HepG2 (cell line): ENCODE data around the gene ART4. TPM values are rescaled to one million over a fixed set of nuclear protein-coding genes. Genes with fewer than 3 reads are reported as not detected.

Experiments used
- ATAC-seq: fragments of 200-7000 bp; cut with Tn5 transposase; 3 replicates; pipeline ENCODE4 v1.9.1; 2020; ENCODE audit warnings: mild to moderate bottlenecking, moderate library complexity
- BruUV-seq: library from RNA; stranded (reverse); fragments of 400-500 nt; replicated peaks from 2 replicates; lab custom pipeline; 2021; lab: Mats Ljungman, UMichigan
- CTCF ChIA-PET: fragments of 300-600 bp; formaldehyde crosslinking; extraction: SDS; loops from one replicate; lab custom pipeline; 2021; ENCODE audit warnings: low total read pairs, inconsistent platforms, low intra/inter-chr PET ratio; lab: Yijun Ruan, JAX
- POLR2A ChIA-PET: fragments of 350-600 bp; sonication (Branson Sonifier 250); formaldehyde crosslinking; loops from one replicate; lab custom pipeline; 2020; ENCODE audit warnings: antibody characterized with exemption, inconsistent platforms; lab: Yijun Ruan, JAX
- DNase-seq: peaks from one replicate; pipeline ENCODE4 v3.0.0-alpha.2; 2015; ENCODE audit warnings: low spot score
- FAIRE-seq: peaks from 3 replicates; lab custom pipeline; 2011; peaks lifted over from hg19 to GRCh38; lab: Jason Lieb, UNC
- H2AFZ ChIP-seq: one replicate; pipeline ENCODE4 v1.6.1; 2011; ENCODE audit warnings: low read length, inconsistent platforms
- H3K27ac ChIP-seq: fragments of 300-600 bp; 3 replicates; pipeline ENCODE4 v1.8.0; 2011; ENCODE audit warnings: mixed run types, mild to moderate bottlenecking, mixed read lengths, low read length, inconsistent platforms; ENCODE audit not compliant: insufficient read depth; ENCODE audit errors: extremely low read length
- H3K27me3 ChIP-seq, 2 experiments: fragments of 200-600 bp in 1 of 2; 2 replicates in 1 of 2; 3 replicates in 1 of 2; pipeline versions ENCODE4 v1.6.0 to v1.8.0; 2011; ENCODE audit warnings: low read length in 2 of 2, mild to moderate bottlenecking in 2 of 2, moderate library complexity in 2 of 2, inconsistent platforms in 1 of 2; ENCODE audit not compliant: insufficient read depth in 2 of 2, control insufficient read depth in 1 of 2
- H3K36me3 ChIP-seq, 2 experiments: fragments of 200-600 bp in 1 of 2; replicated peaks in 1 of 2; 2 replicates in 1 of 2; 3 replicates in 1 of 2; pipeline versions ENCODE4 v1.5.1 to v1.8.0; 2011; ENCODE audit warnings: low read length in 2 of 2, inconsistent platforms in 1 of 2; ENCODE audit not compliant: insufficient read depth in 2 of 2, control insufficient read depth in 1 of 2
- H3K4me1 ChIP-seq: 2 replicates; pipeline ENCODE4 v1.5.1; 2012; ENCODE audit warnings: low read length, inconsistent platforms; ENCODE audit not compliant: insufficient read depth
- H3K4me2 ChIP-seq: 2 replicates; pipeline ENCODE4 v1.6.0; 2011; ENCODE audit warnings: low read depth, low read length, inconsistent platforms
- H3K4me3 ChIP-seq, 3 experiments: fragments of 200-600 bp in 1 of 3; sonication (generic), shearing (Covaris generic) in 1 of 3; replicated peaks in 1 of 3; 2 replicates each; pipeline ENCODE4 v1.5.1; 2011 to 2016; ENCODE audit warnings: low read length in 3 of 3, inconsistent platforms in 2 of 3, low read depth in 2 of 3, mild to moderate bottlenecking in 2 of 3, control low read depth in 1 of 3, mixed read lengths in 1 of 3; ENCODE audit not compliant: insufficient read depth in 1 of 3
- H3K79me2 ChIP-seq: one replicate; pipeline ENCODE4 v1.6.1; 2011; ENCODE audit warnings: low read length, inconsistent platforms; ENCODE audit not compliant: insufficient read depth
- H3K9ac ChIP-seq: 2 replicates; pipeline ENCODE4 v1.6.0; 2011; ENCODE audit warnings: mild to moderate bottlenecking, low read depth, low read length, inconsistent platforms; ENCODE audit not compliant: insufficient read depth
- H3K9me3 ChIP-seq: 2 replicates; pipeline ENCODE4 v1.5.1; 2012; ENCODE audit warnings: mild to moderate bottlenecking, low read length
- H4K20me1 ChIP-seq: 2 replicates; pipeline ENCODE4 v1.6.0; 2011; ENCODE audit warnings: inconsistent platforms, mild to moderate bottlenecking, low read length, moderate library complexity; ENCODE audit not compliant: insufficient read depth
- AKNA ChIP-seq: sonication (generic); formaldehyde crosslinking; IDR thresholded peaks from 2 replicates; pipeline ENCODE4 v1.4.0; 2020; ENCODE audit warnings: missing genetic modification reagents, borderline replicate concordance
- ATF3 ChIP-seq: sonication (generic); formaldehyde crosslinking; IDR thresholded peaks from 2 replicates; pipeline ENCODE4 v1.4.0; 2020; ENCODE audit warnings: missing genetic modification reagents
- CBX1 ChIP-seq: IDR thresholded peaks from one replicate; pipeline ENCODE4 v1.6.1; 2016; ENCODE audit warnings: antibody characterized with exemption, low read depth
- FOSL2 ChIP-seq: sonication (generic); formaldehyde crosslinking; IDR thresholded peaks from 2 replicates; pipeline ENCODE4 v1.4.0; 2020; ENCODE audit warnings: missing genetic modification reagents
- KMT2A ChIP-seq: sonication (generic); formaldehyde crosslinking; IDR thresholded peaks from 2 replicates; pipeline ENCODE4 v1.4.0; 2020; ENCODE audit warnings: missing genetic modification reagents
- LBX2 ChIP-seq: sonication (generic); formaldehyde crosslinking; IDR thresholded peaks from 2 replicates; pipeline ENCODE4 v1.5.0; 2020; ENCODE audit warnings: missing genetic modification reagents, mild to moderate bottlenecking, borderline replicate concordance
- NBN ChIP-seq: fragments of 450-650 bp; conservative IDR thresholded peaks from 2 replicates; pipeline ENCODE4 v1.6.1; 2017
- NFKB2 ChIP-seq: sonication (generic); formaldehyde crosslinking; IDR thresholded peaks from 2 replicates; pipeline ENCODE4 v1.4.0; 2020; ENCODE audit warnings: missing genetic modification reagents, borderline replicate concordance
- POLR2G ChIP-seq: fragments of 200-400 bp; formaldehyde crosslinking; IDR thresholded peaks from 2 replicates; pipeline ENCODE4 v1.6.1; 2018; ENCODE audit warnings: mild to moderate bottlenecking, low read depth, low read length, moderate library complexity
- SALL1 ChIP-seq: sonication (generic); formaldehyde crosslinking; IDR thresholded peaks from 2 replicates; pipeline ENCODE4 v1.8.0; 2022; ENCODE audit warnings: mild to moderate bottlenecking, missing genetic modification reagents
- SIN3A ChIP-seq: IDR thresholded peaks from 2 replicates; pipeline ENCODE4 v1.6.1; 2011; ENCODE audit warnings: low read depth, mild to moderate bottlenecking, control low read depth, low read length, borderline replicate concordance
- ZBTB42 ChIP-seq: sonication (generic); formaldehyde crosslinking; IDR thresholded peaks from 2 replicates; pipeline ENCODE4 v1.5.0; 2020; ENCODE audit warnings: mild to moderate bottlenecking, missing genetic modification reagents
- ZFAT ChIP-seq: sonication (generic); formaldehyde crosslinking; conservative IDR thresholded peaks from 2 replicates; pipeline ENCODE4 v1.8.1; 2023; ENCODE audit warnings: missing genetic modification reagents, inconsistent platforms
- ZNF263 ChIP-seq: sonication (generic); formaldehyde crosslinking; IDR thresholded peaks from 2 replicates; pipeline ENCODE4 v1.4.0; 2020; ENCODE audit warnings: missing genetic modification reagents
- ZNF441 ChIP-seq: sonication (generic); formaldehyde crosslinking; IDR thresholded peaks from 2 replicates; pipeline ENCODE4 v1.7.0; 2021; ENCODE audit warnings: missing genetic modification reagents, borderline replicate concordance
- ZNF644 ChIP-seq: IDR thresholded peaks from 2 replicates; pipeline ENCODE4 v1.6.1; 2016; ENCODE audit warnings: low read depth
- ZNF674 ChIP-seq: sonication (generic); formaldehyde crosslinking; IDR thresholded peaks from 2 replicates; pipeline ENCODE4 v1.5.0; 2020; ENCODE audit warnings: low read depth, mild to moderate bottlenecking, missing genetic modification reagents
- ZNF775 ChIP-seq: sonication (generic); formaldehyde crosslinking; IDR thresholded peaks from 2 replicates; pipeline ENCODE4 v1.4.0; 2020; ENCODE audit warnings: missing genetic modification reagents, mild to moderate bottlenecking, moderate library complexity, borderline replicate concordance
- ZNF800 ChIP-seq: sonication (generic); formaldehyde crosslinking; IDR thresholded peaks from 2 replicates; pipeline ENCODE4 v1.4.0; 2020; ENCODE audit warnings: missing genetic modification reagents
- WGBS: methylation state at CpG from one replicate; pipeline ENCODE4 v1.1.6; 2017; ENCODE audit warnings: low lambda C conversion rate; 5-methylcytosine and 5-hydroxymethylcytosine counted together
- in situ Hi-C: cut with HindIII; loops from 2 replicates; pipeline ENCODE4 v1.10.0; 2017; ENCODE audit warnings: low pct_unique_long_range_greater_than_20kb; ENCODE audit not compliant: extremely low pct_ligation_motif_present
- intact Hi-C: fragments of 100-400 bp; cut with micrococcal nuclease; formaldehyde crosslinking; loops from one replicate; pipeline ENCODE4 v1.10.0; 2022; ENCODE audit not compliant: unreplicated experiment
- polyA plus RNA-seq, 8 experiments: library from polyadenylated mRNA; depleted of rRNA in 3 of 8; stranded (reverse) in 7 of 8; unstranded in 1 of 8; fragments of >200 nt; fragmentation: Illumina TruSeq in 4 of 8; extraction: Trizol in 4 of 8; gene quantifications; 2 replicates each; pipeline versions ENCODE4 v1.2.1 to v1.2.3, GENCODE V29; 2011 to 2016; ENCODE audit warnings: low read depth in 4 of 8, missing spikeins in 1 of 8, mixed read lengths in 1 of 8; ENCODE audit not compliant: insufficient read depth in 1 of 8
- total RNA-seq, 5 experiments: library from RNA; depleted of rRNA; stranded (reverse); fragments of >200 nt; fragmentation: Illumina TruSeq; extraction: Trizol; gene quantifications; 2 replicates each; pipeline ENCODE4 v1.2.3, GENCODE V29; 2016; ENCODE audit warnings: low read depth in 1 of 5

The ART4 gene
- total and polyA plus RNA-seq, 2 of the 13 experiments (the other 11 are each of a cell fraction or from before 2014, with no cell fraction given) = 17.6 to 20.3 TPM

GRCh38 chr12:14826491-14826890 is 16.8 kb downstream of the ART4 start:
- DNase-seq (no peak), FAIRE-seq (no peak), ATAC-seq (no peak)
- TF ChIP-seq ZNF674 (CRISPR knock-in tag) (no peak), ZNF644 (CRISPR knock-in tag) (no peak), AKNA (CRISPR knock-in tag) (no peak), ZNF800 (CRISPR knock-in tag) (no peak), SIN3A (no peak), ZFAT (CRISPR knock-in tag) (no peak), NFKB2 (CRISPR knock-in tag) (no peak), ZNF263 (CRISPR knock-in tag) (no peak), LBX2 (CRISPR knock-in tag) (no peak), ATF3 (no peak), FOSL2 (CRISPR knock-in tag) (no peak), NBN (no peak), SALL1 (no peak), ZNF775 (CRISPR knock-in tag) (no peak), ZBTB42 (CRISPR knock-in tag) (no peak), CBX1 (no peak), POLR2G (no peak), ZNF441 (CRISPR knock-in tag) (no peak), KMT2A (CRISPR knock-in tag) (no peak)
- Histone ChIP-seq H3K27ac (no peak overlapping the region), H3K27me3 (no peaks in the 10 kb centered on the region), H3K4me2 (no peak overlapping the region), H3K9me3 (no peaks in the 10 kb centered on the region), H3K36me3 (no peaks in the 10 kb centered on the region), H3K4me1 (peaks cover 9% of the 10 kb centered on the region), H2AFZ (no peak overlapping the region), H4K20me1 (no peaks in the 10 kb centered on the region), H3K9ac (no peak overlapping the region), H3K79me2 (no peaks in the 10 kb centered on the region), H3K4me3 (no peak overlapping the region)
- POLR2A ChIA-PET = no interaction called here
- CTCF ChIA-PET = no interaction called here
- 98% methylated on average over 5 of the region's 5 CpGs for WGBS
- in situ Hi-C loops = no loop called here
- intact Hi-C loops = no loop called here
- BruUV-seq = no TSS peak
